Ishikawa (cell line): ENCODE data around the gene TBL1X.

ENCODE experiments used
- CEBPB ChIP-seq: IDR thresholded peaks from 2 replicates; pipeline ENCODE4 v1.6.1; 2012
- CREB1 ChIP-seq: IDR thresholded peaks from 2 replicates; pipeline ENCODE4 v1.6.1; 2012; ENCODE audit warnings: low read depth
- EP300 ChIP-seq: IDR thresholded peaks from 2 replicates; pipeline ENCODE4 v1.6.1; 2012; ENCODE audit warnings: borderline replicate concordance
- FOXM1 ChIP-seq: IDR thresholded peaks from 2 replicates; pipeline ENCODE4 v1.6.1; 2012; ENCODE audit warnings: low read depth, borderline replicate concordance
- RAD21 ChIP-seq: IDR thresholded peaks from 2 replicates; pipeline ENCODE4 v1.6.1; 2012; ENCODE audit warnings: low read depth
- TAF1 ChIP-seq: IDR thresholded peaks from 2 replicates; pipeline ENCODE4 v1.6.1; 2012; ENCODE audit warnings: low read depth, mild to moderate bottlenecking
- TEAD4 ChIP-seq: IDR thresholded peaks from 2 replicates; pipeline ENCODE4 v1.6.1; 2012
- YY1 ChIP-seq: IDR thresholded peaks from 2 replicates; pipeline ENCODE4 v1.6.1; 2012; ENCODE audit warnings: low read depth
- TF ChIP-seq, protein P1 (sequence below): IDR thresholded peaks from 2 replicates; pipeline ENCODE4 v1.6.1; 2012; ENCODE audit warnings: low read depth, mild to moderate bottlenecking
- TF ChIP-seq, protein P2 (sequence below): IDR thresholded peaks from 2 replicates; pipeline ENCODE4 v1.6.1; 2012

DNA sequence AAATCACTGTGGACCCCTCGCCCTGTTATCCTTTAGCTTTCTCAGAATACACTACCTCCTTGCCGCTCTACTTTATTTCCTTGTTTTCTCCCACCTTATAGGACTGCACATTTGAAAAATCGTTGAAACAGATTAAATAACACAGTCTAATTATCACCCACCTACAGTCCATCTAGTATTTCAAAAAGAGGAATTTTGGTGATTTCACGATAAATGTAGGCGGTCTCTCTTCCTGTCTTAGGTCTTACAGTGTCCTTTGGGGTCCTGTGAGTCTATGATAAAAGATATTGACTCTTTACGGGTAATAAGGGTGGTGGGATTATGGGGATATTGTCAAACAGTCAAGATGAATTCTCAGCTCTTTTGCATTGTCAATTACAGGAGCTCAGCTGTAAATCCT lies 2.4 kb upstream of the TBL1X start:
- TF ChIP-seq TAF1 (no peak), EP300 (no peak), FOXM1 (no peak), YY1 (no peak), CEBPB (no peak), RAD21 (no peak), TEAD4 (no peak), CREB1 (no peak)
- TF ChIP-seq, protein P1, sequence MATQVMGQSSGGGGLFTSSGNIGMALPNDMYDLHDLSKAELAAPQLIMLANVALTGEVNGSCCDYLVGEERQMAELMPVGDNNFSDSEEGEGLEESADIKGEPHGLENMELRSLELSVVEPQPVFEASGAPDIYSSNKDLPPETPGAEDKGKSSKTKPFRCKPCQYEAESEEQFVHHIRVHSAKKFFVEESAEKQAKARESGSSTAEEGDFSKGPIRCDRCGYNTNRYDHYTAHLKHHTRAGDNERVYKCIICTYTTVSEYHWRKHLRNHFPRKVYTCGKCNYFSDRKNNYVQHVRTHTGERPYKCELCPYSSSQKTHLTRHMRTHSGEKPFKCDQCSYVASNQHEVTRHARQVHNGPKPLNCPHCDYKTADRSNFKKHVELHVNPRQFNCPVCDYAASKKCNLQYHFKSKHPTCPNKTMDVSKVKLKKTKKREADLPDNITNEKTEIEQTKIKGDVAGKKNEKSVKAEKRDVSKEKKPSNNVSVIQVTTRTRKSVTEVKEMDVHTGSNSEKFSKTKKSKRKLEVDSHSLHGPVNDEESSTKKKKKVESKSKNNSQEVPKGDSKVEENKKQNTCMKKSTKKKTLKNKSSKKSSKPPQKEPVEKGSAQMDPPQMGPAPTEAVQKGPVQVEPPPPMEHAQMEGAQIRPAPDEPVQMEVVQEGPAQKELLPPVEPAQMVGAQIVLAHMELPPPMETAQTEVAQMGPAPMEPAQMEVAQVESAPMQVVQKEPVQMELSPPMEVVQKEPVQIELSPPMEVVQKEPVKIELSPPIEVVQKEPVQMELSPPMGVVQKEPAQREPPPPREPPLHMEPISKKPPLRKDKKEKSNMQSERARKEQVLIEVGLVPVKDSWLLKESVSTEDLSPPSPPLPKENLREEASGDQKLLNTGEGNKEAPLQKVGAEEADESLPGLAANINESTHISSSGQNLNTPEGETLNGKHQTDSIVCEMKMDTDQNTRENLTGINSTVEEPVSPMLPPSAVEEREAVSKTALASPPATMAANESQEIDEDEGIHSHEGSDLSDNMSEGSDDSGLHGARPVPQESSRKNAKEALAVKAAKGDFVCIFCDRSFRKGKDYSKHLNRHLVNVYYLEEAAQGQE = no peak
- TF ChIP-seq, protein P2, sequence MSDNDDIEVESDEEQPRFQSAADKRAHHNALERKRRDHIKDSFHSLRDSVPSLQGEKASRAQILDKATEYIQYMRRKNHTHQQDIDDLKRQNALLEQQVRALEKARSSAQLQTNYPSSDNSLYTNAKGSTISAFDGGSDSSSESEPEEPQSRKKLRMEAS = no peak
